Right renal cortex interstitium (tissue), 3 donors: Measurements from ENCODE around the gene RETREG2. TPM values are rescaled to one million over a fixed set of nuclear protein-coding genes. Genes with fewer than 3 reads are reported as not detected.

ENCODE experiments used
- DNase-seq, 3 donors: peaks; one replicate each; pipeline ENCODE4 v3.0.0-alpha.2; 2013; ENCODE audit warnings: low read depth in 3 of 3, low spot score in 2 of 3
- polyA plus RNA-seq, 3 donors: library from polyadenylated mRNA; unstranded; fragments of 120-200 nt; gene quantifications; one replicate each; pipeline ENCODE4 v1.2.1, GENCODE V29; 2013; ENCODE audit not compliant: insufficient read length in 3 of 3

The RETREG2 gene, protein sequence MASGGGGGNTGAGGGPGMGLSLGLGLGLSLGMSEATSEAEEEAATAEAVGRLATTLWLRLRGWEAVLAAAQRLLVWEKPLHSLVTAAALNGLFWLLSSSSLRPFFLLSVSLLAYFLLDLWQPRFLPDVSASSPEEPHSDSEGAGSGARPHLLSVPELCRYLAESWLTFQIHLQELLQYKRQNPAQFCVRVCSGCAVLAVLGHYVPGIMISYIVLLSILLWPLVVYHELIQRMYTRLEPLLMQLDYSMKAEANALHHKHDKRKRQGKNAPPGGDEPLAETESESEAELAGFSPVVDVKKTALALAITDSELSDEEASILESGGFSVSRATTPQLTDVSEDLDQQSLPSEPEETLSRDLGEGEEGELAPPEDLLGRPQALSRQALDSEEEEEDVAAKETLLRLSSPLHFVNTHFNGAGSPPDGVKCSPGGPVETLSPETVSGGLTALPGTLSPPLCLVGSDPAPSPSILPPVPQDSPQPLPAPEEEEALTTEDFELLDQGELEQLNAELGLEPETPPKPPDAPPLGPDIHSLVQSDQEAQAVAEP
- polyA plus RNA-seq, result 100 to 1,000 TPM; 108 to 127 (median 108) TPM

DNA sequence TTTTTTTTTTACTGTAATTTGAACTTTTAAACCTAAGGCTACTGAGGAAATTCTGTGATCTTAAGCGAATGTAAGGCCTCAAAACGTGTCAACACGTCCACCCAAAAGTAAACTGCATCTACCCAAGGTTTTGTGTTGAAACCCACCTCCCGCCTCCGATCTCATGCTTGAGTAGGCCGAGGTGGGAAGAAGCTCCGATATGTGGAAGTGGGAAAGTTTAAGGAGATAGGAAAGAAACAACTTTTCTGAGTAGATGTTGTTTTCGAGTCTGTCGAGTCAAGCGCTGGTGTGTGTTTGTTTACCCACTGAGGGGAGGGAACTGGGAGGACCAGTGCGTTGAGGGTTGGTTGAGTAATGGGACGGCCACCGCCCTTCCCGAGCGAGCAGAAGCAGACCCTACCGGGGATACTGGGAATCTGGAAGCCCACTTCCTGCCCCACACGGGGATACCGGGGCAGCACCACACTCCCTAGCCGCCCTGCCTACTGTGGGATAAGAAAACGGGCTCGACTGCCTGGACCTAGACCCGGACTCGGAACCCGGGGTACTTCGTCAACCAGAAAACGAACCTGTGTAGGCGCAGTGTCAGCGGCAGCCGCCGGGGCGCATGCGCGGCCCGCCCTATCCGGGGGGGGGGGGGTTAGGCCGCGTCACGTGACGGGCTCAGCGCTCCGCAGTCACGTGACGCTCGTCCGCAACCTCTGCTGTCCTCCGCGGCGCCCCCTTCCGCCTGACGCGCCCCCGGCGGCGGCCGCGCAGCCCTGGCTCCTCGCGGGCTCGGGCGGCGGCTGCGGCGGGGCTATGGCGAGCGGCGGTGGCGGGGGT lies at the start of gene RETREG2:
TSS of gene RETREG2 (plus strand) at position 724 of the 825 bp plus-strand sequence. CDS start at position 802, 78 bp downstream.
- peak; percentile 72 to 76 (median 75) for DNase-seq

DNA sequence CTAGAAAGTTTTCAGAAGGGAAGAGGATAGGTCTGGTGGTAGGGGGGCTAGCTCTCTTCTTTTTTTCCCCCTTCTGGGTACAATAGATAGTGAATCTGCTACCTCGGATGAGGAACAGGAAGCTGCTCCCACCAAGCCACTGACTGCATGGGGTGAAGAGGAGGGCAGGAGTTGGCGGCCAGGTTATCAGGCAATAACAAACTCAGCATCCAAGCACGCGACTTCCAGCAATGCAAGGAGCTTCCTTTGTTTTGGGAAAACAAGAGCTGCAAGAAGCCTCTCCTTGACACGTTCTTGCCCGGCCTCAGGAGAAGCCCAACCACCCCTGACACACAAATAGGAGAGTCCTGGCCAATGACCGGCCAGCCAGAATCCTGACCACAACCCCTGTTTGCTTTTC lies 49.7 kb upstream of the RETREG2 start:
- DNase-seq, result no peak

DNA sequence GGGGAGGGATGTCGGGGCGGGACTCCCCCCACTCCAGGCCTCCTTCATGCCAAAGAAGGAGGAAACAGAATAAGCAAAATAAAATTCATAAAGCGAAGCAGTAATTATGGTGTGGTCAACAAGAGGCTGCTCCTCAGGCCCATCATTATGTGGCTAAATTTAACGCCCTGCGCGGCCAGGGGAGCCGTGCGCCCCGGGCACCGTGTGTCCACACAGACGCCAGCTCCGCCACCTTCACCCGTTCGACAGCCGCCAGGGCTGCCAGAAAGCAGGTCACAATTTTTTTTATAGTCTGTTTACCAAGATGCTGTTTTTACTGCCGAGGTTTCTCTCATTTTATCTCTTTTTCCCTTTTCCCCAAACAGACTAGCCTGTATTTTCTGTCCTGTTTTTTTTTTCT lies 48.5 kb upstream of the RETREG2 start:
- DNase-seq, result no peak

DNA sequence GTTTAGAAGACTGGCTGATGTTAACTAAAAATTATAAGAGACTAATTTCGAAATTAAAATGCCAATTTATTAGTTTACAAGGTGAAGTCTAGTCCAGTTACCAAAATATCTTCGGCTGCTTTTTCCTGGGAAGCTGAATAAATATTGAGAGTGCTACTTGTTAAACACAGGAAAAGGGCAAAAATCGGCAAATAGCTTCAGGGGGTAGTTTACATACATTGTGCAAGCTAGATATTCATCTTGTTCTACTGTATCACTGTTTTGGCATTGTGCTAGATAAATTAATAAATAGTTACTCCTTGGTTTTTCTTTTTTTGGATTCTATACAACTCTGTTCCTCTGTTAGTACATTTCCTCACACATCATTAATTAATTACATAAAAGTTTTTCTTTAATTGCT lies 46.7 kb upstream of the RETREG2 start:
- no peak for DNase-seq

DNA sequence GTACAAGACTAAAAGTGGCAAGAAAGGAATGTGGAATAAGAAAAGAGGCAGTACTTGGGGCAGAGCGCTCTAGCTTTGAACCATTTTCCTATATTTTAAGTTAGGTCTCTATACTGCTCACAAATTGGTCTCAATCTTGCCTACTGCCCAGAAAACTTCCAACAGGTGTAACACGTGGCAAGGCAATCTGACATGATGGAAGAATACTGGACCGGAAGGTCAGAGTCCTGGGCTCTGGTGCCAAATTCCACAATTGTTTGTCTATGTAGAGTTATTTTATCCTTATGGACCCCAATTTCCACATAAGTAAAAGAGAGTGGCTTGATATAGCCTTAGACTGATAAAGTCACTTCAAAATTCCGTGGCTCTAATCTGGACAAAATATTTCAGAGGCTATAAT lies 46.3 kb upstream of the RETREG2 start:
- no peak for DNase-seq

DNA sequence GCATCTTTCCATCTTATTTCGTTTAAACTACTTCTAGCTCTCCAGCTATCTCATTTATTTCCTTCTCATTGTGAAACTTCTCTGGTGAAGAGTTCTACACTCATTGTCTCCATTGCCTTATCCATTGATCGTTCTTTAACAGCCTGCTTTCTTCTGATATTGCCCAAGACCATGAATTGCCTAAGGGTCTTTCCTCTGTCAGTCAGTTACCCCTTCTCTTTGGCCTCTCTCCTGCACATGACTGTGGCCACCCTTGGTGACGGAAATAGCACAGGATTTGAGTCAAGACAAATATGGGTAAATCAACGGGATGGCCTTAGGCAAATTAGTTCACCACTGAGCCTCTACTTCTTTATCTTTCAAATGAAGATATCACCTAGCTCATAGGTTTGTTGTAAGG lies 44.1 kb upstream of the RETREG2 start:
- DNase-seq, result no peak

DNA sequence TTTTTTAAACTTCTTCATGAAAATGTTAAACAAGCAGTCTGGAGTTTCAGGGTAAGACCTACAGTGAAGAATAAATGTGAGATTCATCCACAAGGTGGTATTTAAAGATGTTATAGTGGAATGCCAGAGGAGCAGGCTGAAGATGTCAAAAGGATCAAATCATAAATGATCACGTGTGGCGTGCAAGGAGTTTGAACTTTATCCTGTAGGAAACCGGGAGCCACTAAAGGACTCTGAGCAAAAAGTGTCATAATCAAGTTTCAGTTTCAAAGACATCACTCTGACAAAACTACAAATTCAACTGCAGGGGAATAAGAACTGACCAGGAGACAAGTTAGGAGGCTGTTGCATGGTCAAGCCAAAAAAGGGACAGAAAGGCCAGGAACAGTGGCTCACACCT lies 37.4 kb upstream of the RETREG2 start:
- DNase-seq, result no peak

DNA sequence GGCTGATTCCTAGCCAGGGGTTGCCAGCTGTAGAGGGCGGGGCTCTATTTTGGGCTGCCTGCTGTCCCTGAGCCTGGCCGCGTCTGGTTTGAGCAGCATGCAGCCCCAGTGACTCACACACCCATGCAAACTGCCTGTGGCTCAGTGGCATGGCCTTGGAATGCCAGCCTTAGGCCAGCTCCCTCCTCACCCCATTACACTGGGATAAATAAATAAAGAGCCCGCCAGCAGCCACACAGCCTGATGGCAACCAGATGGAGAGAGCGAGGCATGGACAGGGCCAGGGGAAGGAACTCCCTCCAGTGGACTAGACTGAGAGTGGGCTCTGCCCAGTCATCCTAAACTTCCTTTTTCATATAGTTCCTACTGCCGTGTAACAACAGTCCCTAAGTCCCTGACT lies 35.7 kb upstream of the RETREG2 start:
- DNase-seq, result no peak

DNA sequence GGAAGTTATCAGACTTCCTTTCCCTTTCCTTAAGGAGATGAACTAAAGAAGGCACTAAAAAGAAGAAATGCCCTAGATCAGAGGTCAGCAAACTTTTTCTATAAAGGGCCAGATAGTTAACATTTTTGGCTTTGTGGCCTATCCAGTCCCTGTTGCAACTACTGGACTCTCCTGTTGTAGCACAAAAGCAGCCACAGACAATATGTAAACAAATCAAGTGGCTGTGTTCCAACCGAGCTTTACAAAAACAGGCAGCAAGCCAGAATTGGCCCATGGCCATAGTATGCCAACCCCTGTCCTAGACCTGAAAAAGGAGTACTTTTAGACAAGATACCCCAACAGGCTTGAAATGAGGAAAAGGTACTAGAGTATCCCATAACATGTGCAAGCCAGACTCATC lies 28.4 kb upstream of the RETREG2 start:
- no peak for DNase-seq

DNA sequence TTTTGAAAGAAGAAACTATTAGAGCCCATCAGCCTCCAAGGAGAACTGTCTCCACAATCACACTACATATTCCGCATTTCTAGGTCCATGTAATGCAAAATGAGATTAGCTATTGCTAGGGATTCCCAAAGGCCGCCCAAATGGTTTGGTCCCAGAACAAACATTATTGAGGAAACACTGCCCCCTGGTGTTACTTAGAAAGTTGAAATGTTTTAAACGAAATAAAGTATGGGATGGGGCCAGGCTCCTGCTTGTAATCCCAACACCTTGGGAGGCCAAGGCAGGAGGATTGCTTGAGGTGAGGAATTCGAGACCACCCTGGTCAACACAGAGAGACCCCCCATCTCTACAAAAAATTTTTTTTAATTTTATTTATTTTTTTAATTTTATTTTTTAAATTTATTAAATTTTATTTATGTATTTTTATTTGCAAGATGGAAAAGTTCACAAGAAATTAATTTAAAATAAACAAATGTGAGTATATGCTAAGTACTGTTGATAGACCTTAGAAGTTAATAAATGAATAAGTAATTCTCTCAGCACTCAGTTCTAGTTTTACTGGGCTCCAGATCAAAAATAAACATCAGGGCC lies 22.9 kb upstream of the RETREG2 start:
- peak in 2 of 3 donors; percentile 54 to 60 for DNase-seq

DNA sequence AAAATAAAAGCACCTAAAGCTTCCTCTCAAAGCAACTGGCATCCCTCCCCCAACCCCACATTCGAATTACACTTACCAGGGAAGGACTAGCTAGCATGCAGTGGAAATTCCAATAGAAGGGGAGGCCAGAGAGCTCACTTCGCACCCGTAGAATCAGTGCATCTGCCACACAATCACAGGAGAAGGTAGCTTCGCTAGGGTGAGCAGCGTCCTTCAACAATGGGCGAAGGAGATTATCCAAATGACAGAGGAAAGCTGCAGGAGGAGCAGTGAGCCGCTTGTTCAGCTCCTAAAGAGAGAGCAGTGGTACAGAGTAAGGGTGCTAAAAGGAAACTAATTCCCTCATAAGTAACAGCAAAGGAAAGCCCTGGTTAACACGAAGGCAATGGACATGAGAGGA lies 20.7 kb upstream of the RETREG2 start:
- no peak for DNase-seq

DNA sequence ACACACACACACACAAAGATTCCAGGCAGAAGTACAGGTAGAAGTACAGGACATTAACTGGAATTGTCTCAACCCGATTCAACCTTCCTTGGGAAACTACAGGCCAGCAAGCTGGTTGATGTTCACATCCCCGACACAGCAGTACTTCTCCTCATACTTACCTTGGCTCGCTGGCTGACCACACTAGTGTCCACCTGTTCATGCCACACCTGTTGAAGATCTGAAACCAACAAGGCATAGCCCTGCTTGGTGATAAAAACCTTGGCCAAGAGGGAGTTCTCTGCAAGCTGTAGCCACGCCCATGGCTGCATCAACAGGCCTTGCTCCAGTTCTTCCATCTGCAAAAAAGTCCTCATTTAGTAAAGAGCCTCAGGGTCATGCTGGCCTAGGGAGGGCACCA lies 20.1 kb upstream of the RETREG2 start:
- no peak for DNase-seq

DNA sequence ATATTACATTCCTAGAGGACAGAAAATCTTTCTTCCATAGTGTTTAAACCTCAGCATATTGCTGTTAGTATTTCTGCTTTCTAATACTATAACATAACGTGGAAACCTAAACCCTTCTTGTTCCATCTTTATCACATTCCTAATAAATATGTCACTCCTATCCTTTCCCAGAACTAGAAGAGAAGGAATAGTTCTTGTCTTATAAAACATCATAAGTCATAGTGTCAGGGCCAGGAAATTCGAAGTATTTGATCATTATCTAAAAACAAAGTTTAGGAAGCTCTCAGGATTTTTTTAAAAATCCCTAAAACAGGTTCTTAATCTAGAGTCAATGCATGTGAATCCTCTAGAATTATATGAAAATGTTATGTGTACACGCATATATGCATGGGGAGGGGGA lies 19.5 kb upstream of the RETREG2 start:
- no peak for DNase-seq

DNA sequence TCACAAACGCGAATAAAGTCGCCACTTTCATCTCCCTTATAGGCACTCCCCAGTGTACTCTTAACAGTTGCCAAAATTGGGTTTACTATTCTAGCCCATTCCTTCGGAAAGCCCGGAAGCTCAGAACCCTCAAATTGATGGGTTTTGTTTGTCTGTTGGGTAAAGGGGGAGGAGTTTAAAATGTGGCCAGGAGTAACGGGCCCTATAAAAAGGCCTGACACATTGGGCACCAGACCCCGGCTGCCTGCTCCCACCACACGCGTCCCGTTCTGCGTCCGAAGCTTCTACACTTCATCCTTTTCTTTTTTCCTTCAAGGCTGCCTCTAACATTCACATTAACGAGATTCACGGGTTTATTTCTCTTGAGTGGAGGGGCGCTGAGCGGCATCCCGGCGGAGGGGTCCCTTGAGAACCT lies 18.3 kb upstream of the RETREG2 start:
- no peak for DNase-seq

DNA sequence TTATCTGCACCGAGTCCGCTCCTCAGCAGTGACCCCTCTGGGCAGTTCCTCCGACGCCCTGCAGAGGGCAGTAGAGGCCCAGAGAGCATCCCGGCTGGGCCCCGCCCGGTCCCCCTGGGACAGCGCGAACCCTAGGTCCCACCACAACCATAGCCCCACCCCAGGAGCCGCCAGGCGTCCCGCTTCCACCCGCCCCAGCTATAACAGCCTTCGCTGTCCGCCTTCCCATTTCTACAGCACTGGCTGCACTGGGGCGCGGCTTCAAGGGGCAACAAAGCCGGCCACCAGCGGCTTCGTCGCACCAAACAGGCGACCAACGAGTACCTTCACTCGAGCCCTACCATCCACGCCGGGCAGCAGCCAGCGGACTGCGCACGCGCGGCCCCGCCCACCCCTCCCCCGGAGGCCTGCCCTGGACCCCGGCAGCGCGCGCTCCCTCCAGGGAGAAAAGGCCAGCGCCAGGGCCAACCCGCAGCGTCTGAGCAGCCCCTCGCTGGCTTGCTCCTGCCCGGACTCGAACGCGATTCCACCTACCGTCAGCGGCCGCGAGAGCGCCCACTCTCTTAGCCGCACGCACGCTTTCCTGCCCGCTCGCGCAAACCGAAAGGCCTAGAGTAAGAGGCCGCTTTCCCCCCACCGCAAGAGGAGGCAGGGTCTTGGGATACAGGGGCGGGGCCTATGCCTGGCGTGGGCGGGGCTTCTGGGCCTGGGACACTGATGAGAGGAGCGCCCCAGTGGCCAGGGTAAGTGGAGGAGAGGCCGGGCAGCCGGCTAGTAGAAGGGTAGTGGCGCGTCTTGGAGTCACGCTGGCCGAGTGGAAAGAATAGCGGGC lies 17.7 kb upstream of the RETREG2 start, which contains the start of gene NHEJ1:
TSS of gene NHEJ1 (minus strand) at position 630 of the 832 bp plus-strand sequence. CDS start 2,453 bp downstream, outside the sequence.
- peak; percentile 82 to 84 (median 84) for DNase-seq

DNA sequence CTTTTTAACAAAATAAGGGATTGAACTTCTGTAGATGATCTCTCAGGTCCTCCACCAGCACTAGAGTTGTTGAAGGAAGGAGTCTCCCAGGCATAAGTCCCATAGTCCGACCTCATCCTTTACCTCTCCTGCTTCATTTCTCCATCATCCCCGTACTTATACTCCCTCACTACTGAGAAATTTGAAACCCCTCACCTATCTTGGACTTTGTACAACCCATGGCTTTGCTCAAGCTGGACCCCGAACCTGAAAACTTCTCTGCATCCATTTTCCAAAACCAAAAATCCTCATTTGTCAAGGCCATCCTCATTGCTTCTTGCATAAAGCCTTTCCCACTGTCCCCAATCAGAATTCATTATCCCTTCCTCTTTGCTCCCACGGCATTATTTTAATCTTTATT lies 17.0 kb upstream of the RETREG2 start:
- no peak for DNase-seq

DNA sequence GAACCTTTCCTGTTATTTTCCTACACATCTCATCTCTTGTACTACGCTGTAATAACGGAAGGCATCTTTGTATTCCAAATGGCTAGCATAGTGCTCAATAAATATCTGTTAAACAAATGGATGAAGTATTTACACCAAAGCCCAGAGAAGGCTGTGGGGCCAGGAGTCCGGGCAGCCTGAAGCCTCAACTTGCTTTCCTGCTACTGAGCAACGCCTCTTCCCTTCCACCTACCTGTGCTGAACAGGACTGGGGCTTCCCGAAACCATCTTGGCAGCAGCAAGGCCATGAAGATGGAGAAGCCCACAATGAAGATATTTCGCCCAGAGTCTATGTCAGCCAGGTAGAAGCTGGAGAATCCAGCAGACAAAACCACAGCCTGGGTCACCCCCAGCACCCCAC lies 14.9 kb upstream of the RETREG2 start:
- DNase-seq, result no peak

DNA sequence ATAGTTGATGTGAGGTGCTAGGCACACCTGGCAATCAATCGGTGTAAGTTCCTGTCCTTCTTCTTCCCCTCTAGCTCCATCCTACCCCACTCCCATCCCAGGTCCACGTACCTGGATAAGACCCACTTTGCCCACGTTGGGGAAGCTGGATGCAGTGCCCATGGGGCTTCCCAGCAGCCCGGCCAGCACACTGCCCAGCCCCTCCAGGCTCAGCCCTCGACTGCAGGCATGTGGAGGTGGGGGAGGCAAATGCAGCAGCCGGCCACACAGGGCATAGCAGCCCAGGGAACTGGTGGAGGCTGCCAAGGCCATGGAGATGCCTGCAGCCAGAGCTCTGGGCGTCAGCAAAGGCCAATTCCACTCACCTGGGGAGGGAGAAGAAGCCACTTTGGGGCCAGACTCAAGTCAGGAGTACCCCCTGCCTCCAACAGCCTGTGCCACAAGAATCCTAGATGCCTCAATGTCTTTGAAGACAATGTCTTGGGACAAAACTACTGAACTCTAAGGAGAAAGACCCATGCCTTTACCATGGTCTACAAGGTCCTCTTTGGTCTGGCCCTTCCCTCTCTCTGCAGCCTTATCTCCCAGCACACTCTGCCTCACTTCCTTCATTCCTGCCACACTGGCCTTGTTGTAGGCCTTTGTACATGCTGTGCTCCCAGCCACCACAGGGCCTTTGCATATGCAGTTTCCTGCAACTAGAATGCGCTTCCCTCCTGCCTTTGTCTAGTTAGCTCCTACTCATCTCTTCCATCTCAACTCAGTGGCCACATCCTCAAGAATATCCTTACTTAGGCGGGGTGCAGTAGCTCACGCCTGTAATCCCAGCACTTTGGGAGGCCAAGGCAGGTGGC lies 12.8 kb upstream of the RETREG2 start:
- no peak for DNase-seq

DNA sequence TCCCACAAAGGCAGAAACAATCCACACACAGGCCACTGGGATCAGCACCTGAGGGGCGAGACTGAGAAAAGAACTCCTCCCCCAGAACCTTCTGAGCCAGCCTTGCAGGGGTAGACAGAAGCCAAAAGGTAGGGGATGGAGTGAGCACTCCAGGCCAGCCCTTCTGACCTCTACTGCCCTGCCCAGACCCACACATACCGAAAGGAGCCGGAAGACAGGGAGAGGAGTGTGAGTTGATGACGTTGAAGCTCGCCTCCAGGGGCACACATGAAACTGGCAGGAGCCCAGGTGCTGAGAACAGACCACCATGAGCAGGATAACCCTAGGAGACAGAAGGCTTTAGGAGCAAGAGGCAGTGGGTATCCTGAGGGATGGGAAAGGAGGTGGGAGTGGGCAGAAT lies 10.1 kb upstream of the RETREG2 start:
- no peak for DNase-seq
